GM18502 (cell line): ENCODE results near the gene ZKSCAN2.

Experiments
- ATAC-seq: cut with Tn5 transposase; IDR thresholded peaks from one replicate; pipeline ENCODE4 v1.9.1; 2021; ENCODE audit warnings: mild to moderate bottlenecking; ENCODE audit not compliant: unreplicated experiment, poor library complexity

The ZKSCAN2 gene

GRCh38 chr16:25257470-25257955 is at the start of gene ZKSCAN2:
Gene ZKSCAN2 (minus strand): TSS chr16:25257845. CDS start chr16:25257127, 718 bp downstream.
- peak; percentile 84 for ATAC-seq

- no peak for ATAC-seq
These were observed 42.3 kb upstream of the ZKSCAN2 start for GRCh38 chr16:25299792-25300590.

GRCh38 chr16:25298165-25298872 is 40.7 kb upstream of the ZKSCAN2 start:
- no peak for ATAC-seq

- no peak for ATAC-seq
These were observed 39.6 kb upstream of the ZKSCAN2 start for GRCh38 chr16:25297151-25297787.

- ATAC-seq, result no peak
These were observed 33.9 kb upstream of the ZKSCAN2 start for GRCh38 chr16:25291580-25291979.

GRCh38 chr16:25289466-25289865 is 31.8 kb upstream of the ZKSCAN2 start:
- no peak for ATAC-seq

GRCh38 chr16:25279491-25279890 is 21.8 kb upstream of the ZKSCAN2 start:
- ATAC-seq, result no peak

GRCh38 chr16:25271421-25271820 is 13.8 kb upstream of the ZKSCAN2 start:
- ATAC-seq, result no peak

- no peak for ATAC-seq
These were observed 12.9 kb upstream of the ZKSCAN2 start for GRCh38 chr16:25270577-25270976.

GRCh38 chr16:25269879-25270278 is 12.2 kb upstream of the ZKSCAN2 start:
- ATAC-seq, result no peak

- ATAC-seq, result no peak
These were observed 8.3 kb upstream of the ZKSCAN2 start for GRCh38 chr16:25265968-25266367.

GRCh38 chr16:25264597-25264996 is 7.0 kb upstream of the ZKSCAN2 start:
- no peak for ATAC-seq

- no peak for ATAC-seq
These were observed 2.8 kb upstream of the ZKSCAN2 start for GRCh38 chr16:25260416-25260815.

GRCh38 chr16:25258861-25259179 is 1.2 kb upstream of the ZKSCAN2 start:
- no peak for ATAC-seq

- peak; percentile 45 for ATAC-seq
These were observed 563 bp upstream of the ZKSCAN2 start for GRCh38 chr16:25257956-25258860.

- peak; percentile 8 for ATAC-seq
These were observed 763 bp downstream of the ZKSCAN2 start for GRCh38 chr16:25256695-25257469.

- no peak for ATAC-seq
These were observed 4.3 kb downstream of the ZKSCAN2 start for GRCh38 chr16:25253322-25253721.

GRCh38 chr16:25250467-25250866 is 7.2 kb downstream of the ZKSCAN2 start:
- no peak for ATAC-seq

- ATAC-seq, result no peak
These were observed 21.7 kb downstream of the ZKSCAN2 start for GRCh38 chr16:25235991-25236390.
